Measurements from ENCODE around the gene GRAMD4.
A peak's percentile ranks its signal among the peaks of the same experiment; 100 is the strongest.

The GRAMD4 gene, protein sequence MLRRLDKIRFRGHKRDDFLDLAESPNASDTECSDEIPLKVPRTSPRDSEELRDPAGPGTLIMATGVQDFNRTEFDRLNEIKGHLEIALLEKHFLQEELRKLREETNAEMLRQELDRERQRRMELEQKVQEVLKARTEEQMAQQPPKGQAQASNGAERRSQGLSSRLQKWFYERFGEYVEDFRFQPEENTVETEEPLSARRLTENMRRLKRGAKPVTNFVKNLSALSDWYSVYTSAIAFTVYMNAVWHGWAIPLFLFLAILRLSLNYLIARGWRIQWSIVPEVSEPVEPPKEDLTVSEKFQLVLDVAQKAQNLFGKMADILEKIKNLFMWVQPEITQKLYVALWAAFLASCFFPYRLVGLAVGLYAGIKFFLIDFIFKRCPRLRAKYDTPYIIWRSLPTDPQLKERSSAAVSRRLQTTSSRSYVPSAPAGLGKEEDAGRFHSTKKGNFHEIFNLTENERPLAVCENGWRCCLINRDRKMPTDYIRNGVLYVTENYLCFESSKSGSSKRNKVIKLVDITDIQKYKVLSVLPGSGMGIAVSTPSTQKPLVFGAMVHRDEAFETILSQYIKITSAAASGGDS

DNA sequence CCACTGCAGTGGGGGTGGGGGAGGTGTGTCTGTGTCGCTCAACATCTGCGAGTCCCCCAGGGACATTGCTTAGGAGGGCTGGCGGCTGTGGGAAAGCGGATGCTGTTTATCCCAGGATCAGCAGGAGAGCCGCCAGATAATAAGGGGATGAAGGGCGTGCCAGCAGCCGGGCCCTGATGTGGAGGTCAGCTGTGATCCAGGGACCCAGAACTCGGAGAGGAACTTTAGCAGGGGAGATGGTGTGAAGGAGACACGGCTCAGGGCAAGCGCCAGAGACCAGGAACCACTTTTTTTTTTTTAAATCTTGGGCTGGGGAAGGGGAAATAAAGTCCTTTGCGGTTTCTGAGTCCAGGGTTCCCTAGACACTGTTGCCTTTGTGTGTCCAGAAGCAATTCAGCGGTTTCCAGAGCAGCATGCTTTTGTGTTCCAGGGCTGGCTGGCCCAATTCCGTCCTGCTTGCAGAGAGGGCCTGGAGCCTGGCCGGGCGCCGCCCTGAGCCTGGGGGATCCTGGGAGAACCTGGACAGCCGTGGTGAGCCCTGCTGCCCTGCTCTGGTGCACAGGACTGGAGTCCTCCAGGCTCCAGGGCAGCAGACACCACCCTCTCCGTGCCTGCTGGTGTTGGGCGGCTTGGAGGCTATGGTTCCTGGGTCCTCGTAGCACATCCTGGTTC is at the start of gene GRAMD4:
GRAMD4 (plus strand) TSS at position 557 of the 672 bp plus-strand sequence. CDS start 6,414 bp downstream, outside the sequence.
- no peak for DNase-seq (ENCODE audit: low read depth)

DNA sequence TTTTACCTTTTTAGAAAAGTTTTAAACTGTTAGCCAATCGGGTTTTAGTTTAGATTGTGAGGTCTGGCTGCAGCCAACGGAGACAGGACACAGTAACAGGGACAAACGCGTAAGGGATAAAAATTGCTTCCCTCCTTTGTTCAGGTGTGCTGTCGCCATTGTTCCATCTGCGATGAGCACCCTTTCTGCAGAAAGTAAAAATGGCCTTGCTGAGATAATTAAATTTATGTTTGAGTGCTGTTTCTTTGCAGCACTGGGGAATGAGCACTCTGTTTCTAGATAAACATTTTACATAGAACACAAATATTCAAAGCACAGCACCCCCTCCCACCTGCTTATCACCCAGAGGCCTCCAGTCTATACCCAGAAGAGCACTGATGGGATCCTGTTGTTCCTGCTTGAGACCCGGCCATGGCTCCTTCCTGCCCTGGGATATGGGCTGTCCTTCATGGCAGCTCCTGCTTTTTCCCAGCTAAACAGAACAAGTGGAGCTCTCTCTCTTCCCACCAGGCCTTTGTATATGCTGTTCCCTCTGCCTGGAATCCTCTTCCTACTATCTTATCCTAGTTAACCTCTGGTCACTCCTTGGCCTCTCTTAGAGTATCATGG is 48.4 kb upstream of the GRAMD4 start:
- DNase-seq (ENCODE audit: low read depth), result no peak

DNA sequence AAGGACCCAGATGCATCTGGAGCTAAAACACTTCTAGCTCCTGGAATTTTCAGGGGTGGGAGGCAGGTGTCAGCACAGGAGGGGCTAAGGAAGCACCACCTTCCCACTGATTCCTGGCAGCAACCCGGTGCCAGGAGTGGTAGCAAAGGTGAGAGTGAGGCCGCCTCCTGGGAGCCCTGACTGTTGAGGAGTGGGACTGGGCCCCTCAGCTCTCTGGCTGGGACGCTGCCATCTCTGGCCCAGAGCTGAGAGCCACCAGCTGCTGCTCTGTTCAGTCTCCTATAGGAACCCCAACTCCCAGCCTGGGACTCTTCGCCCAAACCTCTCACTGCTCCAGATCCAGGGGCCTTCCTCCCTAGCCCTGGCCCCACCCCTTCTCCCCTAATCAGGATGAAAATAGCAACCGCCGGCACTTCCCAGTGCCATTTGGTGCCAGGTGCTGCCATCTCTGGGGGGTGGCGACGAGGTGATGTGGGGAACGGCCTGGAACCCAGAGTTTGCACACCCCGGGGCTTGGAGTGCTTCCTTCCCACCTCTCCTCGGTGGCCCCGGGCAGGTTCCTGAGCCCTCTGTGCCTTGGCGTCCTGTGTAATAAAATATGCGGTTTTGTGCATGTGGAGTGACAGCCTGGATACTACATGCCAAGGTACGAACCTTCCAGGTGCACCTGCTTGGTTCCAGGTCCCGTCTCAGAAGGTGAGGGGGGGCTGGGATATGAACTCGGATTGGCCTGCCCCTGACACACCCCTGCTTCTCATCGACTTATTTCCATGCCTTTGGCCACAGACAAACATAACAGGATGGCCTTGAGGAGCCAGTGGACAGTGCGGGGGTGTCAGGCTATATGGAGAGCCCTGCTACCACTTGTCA is 47.0 kb upstream of the GRAMD4 start:
- DNase-seq (ENCODE audit: low read depth), result no peak

DNA sequence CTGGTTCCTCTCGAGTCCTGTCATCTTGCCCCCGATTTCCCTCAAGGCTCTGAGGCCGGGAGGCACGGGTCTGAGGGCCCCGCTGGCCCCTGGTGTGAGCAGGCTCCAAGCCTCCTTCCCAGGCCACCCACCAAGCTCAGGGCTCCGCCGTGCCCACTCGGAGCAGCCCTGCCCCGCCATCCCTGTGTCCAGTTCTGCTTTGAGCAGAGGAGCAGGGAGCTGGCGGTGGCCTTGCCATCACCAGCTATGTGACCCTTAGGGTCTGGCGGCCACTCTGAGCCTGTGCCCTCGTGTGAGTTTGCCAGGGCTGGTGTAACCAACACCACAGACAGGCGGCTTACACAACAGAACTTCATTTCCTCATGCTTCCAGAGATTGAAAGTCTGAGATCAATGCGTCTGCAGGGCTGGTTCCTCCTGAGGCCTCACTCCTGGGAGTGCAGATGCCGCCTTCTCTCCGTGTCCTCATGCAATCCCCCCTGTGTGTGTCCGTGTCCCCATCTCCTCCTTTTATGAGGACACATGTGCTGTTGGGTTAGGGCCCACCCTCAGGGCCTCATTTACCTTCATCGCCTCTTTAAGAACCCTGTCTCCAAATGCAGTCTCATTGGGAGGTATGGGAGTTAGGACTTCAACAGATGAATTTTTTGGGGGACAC is 46.3 kb upstream of the GRAMD4 start:
- no peak for DNase-seq (ENCODE audit: low read depth)

DNA sequence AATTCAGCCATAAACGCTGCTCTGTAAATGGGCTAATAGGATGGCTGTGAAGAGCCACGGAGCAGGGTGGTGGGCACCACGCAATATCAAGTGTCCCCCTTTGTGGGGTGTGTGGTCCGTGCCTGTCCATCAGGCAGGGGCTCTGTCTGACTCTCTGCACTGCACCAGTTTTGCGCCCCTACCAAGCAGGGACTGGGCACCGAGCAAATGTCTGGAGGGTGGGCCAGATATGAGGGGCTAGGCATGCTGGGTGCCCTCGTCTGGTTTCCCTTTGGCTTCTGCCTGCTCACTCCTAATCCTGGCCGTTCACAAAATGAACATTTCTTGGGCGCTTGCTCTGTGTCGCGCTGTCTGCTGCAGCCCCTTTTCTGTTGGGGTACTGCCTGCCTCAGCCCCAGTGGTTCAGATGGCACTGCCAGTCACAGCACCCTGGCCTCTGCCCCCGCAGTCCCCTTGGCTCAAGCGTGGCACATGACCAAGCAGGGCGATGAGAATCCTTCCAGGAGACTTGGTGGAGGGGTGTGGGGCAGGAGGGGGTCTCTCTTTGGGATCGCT is 45.7 kb upstream of the GRAMD4 start:
- DNase-seq (ENCODE audit: low read depth), result no peak

DNA sequence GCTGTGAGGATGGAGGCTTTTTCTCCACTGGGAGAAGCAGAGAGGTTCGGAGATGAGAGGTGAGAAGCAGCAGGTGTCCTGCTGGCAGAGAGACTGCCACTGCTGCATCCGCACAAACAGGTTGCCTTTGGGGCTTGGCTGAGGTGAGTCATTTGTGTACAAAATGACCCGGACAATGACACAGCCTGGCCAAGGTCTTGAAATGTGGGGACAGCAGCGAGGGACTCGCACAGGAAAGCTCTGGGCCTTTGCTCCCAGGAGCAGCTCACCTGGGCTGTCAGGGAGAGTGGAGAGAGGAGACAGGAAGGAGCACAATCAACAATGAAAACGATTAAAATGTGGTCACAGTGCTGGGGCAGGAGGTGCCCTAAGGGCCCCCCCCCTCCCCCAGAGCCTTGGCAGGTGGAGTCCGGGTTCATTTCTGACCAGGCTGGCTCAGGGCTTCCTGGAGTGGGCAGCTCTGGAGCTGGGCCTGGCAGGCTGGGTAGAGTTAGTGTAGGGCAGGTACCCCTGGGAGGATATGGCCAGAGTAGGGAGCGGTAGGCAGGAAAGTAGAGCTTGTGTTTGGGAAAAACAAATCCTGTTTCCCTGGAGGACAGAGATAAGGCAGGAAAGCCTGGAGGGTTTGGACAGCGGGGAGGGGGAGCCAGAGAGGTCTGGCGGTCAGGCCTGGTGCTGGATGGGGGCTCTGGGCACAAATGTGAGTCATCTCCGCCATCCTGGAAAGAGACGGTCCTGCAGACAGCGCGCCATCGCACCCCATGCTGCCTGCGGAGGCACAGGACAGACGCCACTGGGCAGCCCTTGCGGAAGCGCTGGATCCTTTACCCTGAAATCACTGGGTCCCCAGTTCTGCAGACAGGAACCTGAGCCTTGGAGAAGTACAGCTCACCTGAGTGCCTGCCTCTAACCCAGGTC is 44.9 kb upstream of the GRAMD4 start:
- DNase-seq (ENCODE audit: low read depth), result no peak

DNA sequence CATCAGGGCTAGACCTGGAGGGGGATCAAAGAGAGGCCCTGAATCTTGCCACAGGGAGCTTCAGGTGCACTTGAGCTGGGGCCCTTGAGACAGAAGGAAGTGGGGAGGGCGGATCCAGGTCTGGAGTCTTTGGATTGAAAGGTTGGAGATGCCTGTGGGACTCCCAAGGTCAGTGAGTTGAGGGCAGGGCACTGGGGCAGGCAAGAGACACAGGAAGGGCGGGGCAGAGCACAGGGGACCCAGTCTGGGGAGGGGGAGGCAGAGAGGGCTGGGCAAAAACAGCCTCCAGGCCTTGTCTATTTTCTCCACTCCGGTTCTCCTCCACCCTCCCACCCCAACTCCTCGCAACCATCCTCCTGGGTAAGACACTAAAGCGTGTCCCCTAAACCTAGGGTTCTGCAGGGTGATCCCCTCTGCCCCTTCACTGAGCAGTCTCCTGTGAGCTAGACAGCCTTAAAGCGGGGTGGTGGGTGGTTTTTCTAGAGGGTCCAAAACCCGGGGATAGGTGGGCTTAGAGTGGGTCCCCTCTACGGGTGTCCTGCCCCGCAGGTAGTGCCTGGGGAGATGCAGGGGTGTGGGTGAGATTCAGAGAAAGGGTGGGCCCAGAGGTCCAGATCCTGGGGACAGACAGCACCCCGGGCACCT is 44.2 kb upstream of the GRAMD4 start:
- DNase-seq (ENCODE audit: low read depth), result no peak

DNA sequence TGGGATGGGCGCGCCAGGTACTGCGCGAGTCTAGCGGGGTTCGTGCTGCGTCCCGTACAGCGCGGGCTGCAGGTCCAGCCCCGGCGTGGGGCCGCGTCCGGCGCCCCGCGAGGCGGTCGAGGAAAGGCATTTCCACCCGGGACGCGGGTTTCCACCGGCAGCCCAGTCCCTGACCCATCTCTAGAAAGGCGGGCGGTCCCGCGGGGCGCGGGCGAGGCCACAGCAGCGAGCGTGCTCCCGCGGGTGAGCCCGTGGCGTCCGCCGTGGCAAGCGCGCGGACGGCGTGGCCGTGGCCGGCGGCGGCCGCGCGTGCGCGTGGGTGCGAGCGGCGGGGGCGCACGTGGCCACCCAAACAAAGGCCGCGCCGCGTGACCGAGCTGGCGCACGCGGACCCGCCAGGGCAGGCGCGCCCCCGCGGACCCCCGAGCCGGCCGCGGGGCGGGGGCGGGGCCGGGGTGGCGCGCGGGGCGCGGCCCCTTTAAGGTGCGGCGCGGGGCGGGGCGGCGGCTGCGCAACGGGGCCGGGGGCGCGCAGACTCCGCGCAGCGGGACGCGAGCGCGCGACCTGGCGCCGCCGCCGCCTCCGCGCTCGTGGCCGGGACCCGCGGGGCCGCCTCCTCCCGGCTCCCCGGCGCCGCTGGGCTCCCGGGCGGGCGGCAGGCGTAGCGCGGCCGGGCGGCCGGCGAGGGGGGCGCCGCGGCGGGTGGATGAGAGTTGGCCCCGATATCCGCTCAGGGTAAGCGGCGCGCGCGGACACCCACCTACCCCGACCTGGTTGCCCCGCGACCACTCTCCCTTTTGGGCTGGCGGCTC is 43.4 kb upstream of the GRAMD4 start:
- DNase-seq (ENCODE audit: low read depth), result peak; percentile 56

DNA sequence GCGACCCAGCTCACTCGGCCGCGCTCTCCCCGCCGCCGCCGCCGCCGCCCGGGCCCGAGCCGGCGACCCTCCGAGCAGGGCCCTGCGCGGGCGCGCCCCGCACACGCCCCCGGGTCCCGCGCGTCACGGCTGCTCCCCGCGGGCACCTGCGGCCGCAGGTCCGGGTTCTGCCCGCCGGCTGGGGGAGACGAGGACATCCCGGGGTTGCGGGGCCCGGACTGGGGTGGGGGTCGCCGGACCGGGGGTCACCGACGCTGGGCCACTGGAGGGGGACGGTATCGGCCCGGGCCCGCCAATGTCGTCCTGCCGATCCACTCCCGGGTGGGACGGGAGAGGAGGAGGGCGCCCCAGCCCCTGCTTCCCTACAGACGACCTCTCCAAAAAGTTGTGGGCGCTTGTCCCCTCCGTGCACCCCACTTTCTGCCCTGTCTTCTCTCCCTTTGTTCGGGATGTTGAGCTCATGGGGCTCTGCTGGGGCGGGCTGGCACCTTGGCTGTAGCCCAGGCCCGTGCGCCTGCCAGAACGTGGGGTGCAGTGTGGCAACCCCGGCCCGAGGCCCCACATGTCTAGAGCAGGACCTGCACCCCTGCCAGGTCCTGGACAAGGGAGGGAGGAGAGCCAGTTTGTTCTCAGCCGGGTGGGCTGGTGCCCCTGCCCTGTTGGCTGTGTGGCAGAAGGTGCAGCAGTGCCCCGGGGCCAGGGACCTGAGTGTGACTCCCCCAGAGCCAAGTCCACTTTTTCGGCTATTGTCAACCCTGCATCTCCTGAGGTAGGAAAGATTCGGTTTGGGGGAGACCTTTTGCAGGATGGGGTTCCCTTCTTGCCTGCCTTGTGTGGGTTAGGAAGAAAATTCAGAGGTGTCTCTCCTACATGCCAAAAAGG is 42.6 kb upstream of the GRAMD4 start:
- DNase-seq (ENCODE audit: low read depth), result no peak

DNA sequence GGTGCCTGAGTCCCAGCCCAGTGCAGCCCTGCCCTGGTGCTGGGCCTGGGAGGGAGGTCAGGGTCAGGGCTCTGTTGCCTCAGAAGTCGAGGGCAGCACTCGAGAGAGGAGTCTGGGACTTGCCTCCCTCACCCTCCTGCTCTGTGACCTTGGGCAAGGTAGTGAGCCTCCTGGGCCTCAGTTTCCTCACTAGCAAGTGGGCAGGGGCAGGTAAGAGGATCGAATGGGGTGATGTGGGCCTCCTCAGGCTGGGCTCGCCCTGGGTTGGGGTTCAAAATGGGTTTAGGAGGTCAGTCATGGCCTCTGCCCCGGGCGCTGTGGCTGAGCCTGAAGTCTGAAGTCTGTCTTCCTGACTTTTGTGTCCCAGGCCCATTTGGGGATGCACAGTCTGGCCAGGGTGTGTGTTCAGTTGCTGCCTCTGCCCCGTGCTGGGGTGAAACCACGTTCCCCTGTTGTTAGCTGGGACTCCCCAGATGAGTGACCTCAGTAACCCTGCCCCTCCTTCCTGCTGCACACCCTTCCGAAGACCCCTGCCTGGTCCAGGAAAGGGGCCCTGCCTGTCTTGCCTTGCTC is 41.8 kb upstream of the GRAMD4 start:
- no peak for DNase-seq (ENCODE audit: low read depth)

DNA sequence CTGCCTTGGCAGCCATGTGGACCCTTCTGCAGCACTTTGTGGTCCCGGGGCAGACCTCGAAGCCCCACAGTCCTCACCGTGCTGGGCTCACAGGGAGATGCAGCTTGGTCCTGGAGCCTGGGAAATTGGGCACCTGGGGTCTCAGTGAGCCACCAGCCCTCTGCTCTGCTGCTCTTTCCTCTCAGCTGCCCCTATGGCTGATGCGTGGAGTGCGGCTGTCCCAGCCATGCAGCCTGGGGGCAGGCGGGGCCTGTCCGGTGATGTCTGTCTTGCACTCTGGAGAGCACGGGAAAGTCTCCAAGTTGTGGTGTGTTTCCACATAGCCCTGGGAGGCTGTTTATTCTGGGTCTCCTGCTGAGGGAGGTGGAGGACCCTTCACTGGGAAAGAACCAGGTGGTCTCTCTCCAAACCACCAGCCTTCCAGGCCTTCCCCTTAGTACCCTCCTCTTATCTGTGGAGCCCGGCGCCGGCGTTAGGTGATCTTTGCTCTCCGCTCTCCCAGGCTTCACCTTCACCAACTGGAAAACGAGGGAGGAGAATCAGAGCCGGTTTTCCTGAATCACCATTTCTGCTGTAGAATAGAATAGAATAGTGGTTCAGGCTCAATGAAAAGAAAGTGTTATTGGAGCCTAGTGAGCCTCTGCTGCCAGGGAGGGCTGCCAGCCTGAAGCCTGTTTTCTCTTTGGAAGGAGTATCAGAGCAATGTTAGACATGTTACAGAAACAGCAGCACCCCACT is 41.2 kb upstream of the GRAMD4 start:
- peak; percentile 22 for DNase-seq (ENCODE audit: low read depth)

DNA sequence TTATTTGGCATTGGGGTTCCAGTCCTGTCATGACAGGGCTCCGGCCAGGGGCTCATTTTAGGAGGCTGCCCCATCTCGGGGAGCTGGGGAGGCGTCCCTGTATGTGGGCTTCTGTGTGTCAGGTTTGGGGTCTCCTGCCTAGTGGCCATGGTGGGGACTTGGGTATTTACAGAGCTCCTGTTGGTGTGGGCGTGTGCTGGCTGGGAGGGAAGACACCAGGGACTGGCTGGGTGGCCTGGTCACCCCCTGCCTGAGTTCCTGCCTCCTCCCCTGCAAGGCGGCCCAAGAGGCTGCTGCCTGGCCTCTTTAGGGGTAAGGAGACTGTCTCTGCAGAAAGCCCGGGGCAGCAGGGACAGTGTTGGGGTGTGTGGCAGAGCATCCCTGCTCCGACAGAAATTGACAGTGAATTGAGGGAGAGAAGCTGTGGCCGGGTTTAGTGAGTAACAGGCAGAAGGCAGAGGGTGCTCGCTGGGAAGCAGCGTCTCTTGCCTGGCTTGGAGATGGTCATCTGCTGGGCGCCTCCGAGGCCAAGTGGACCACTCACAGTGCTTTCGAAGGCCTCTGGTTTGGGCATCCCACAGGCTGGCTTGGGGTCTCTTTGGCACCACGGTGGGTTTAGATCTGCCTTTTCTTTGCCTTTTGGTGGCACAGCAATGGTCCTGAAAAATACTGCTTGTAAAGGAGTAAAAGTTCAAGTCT is 40.3 kb upstream of the GRAMD4 start:
- no peak for DNase-seq (ENCODE audit: low read depth)

DNA sequence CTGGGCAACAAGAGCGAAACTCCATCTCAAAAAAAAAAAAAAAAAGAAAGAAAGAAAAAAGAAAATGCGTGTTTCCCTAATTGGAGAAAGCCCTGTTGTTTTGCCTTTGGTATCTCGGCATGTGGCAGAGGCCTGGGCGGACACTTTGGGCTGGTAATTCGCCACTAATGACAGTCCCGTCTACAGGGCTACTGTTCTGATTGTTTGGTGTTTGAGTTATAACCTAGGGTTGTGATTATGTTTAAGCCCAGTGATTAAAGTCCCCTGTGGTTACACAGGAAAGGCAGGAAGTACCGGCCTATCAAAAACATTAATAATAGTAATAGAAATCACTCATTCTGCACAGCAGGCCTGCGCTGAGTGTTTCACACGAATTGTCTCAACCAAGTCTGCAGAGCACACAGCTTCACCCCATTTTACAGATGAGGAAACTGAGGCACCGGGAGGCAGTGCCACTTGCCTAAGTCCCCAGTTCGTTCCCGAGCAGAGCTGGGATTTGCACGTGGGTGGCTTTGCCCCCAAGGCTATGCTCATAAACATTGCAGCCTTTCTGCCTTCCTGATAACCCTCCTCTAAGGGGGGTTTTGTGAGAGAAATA is 39.1 kb upstream of the GRAMD4 start:
- no peak for DNase-seq (ENCODE audit: low read depth)

DNA sequence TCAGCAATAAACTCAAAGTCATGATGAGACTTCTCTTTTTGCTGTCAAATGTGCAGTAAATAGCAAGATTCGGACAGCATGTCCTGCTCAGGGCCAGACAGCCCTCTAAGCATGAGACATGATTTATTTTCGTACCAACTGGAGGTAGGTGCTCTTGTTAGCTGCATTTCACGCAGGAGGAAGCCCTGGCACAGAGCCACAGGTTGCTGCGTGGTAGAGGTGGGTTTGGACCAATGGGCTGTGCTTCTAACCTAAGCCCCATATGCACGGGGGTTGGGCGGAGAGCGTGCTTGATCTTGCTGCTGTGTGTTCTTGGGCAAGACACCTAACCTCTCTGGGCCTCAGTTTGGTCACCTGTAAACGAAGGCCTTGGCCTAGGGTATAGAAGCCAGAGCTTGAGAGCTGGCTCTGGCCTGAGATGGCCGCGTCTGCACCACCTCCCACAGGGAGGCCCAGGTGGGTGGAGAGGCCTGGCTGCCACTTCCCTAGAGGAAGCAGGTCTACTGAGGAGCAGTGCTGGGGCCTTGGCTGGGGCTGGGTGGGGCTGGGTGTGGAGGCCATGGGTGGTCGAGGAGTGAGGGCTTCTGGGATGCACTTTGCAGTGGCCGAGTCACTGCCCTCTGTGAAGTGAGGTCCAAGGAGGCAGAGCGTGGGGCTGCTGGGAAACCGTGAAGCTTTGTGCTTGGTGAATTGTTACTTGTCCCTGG is 38.5 kb upstream of the GRAMD4 start:
- no peak for DNase-seq (ENCODE audit: low read depth)
